Coronary artery (tissue), 2 donors: ENCODE results near the gene TUBGCP2.

Experiments used
- DNase-seq: peaks from one replicate; pipeline ENCODE4 v3.0.0-alpha.2; 2017; ENCODE audit warnings: low spot score
- H3K27ac ChIP-seq, 2 donors: fragments of 200-600 bp; sonication (generic); one replicate each; pipeline ENCODE4 v1.5.1; 2016 to 2019
- H3K4me3 ChIP-seq: fragments of 200-600 bp; sonication (generic); 2 replicates; pipeline ENCODE4 v1.5.1; 2016; ENCODE audit warnings: mild to moderate bottlenecking, moderate library complexity
- TF ChIP-seq, protein P1 (sequence below): fragments of 200-600 bp; sonication (generic); IDR thresholded peaks from one replicate; pipeline ENCODE4 v1.5.1; 2019; ENCODE audit warnings: antibody characterized with exemption

The TUBGCP2 gene

DNA sequence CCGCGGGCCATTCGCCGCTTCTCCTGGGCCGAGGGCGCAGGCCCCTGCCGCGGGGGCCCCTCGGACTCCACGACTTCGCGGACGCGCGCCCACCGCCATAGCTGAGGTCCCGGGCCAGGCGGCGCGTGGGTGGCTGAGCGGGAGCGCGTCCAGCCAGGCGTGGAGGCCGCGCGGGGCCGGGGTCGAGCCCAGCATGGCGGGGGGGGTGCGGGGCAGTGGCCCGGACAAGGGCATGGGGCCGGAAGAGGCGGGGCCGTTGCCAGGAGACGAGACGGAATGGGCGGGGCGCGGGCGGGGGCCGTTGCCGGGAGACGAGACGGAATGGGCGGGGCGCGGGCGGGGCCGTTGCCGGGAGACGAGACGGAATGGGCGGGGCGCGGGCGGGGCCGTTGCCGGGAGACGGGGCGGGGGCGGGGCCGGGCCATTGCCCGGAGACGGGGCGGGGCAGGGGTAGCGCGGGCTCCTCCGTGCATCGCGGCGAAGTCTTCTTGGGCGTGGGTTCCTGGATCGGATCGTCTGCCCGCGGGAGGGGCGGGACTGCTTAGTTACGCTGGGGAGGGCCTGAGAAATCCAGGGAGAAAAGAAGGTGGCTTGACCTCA, 46.8 kb downstream of the TUBGCP2 start:
- TF ChIP-seq, protein P1, sequence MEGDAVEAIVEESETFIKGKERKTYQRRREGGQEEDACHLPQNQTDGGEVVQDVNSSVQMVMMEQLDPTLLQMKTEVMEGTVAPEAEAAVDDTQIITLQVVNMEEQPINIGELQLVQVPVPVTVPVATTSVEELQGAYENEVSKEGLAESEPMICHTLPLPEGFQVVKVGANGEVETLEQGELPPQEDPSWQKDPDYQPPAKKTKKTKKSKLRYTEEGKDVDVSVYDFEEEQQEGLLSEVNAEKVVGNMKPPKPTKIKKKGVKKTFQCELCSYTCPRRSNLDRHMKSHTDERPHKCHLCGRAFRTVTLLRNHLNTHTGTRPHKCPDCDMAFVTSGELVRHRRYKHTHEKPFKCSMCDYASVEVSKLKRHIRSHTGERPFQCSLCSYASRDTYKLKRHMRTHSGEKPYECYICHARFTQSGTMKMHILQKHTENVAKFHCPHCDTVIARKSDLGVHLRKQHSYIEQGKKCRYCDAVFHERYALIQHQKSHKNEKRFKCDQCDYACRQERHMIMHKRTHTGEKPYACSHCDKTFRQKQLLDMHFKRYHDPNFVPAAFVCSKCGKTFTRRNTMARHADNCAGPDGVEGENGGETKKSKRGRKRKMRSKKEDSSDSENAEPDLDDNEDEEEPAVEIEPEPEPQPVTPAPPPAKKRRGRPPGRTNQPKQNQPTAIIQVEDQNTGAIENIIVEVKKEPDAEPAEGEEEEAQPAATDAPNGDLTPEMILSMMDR = no peak
- peak; percentile 87 for DNase-seq

DNA sequence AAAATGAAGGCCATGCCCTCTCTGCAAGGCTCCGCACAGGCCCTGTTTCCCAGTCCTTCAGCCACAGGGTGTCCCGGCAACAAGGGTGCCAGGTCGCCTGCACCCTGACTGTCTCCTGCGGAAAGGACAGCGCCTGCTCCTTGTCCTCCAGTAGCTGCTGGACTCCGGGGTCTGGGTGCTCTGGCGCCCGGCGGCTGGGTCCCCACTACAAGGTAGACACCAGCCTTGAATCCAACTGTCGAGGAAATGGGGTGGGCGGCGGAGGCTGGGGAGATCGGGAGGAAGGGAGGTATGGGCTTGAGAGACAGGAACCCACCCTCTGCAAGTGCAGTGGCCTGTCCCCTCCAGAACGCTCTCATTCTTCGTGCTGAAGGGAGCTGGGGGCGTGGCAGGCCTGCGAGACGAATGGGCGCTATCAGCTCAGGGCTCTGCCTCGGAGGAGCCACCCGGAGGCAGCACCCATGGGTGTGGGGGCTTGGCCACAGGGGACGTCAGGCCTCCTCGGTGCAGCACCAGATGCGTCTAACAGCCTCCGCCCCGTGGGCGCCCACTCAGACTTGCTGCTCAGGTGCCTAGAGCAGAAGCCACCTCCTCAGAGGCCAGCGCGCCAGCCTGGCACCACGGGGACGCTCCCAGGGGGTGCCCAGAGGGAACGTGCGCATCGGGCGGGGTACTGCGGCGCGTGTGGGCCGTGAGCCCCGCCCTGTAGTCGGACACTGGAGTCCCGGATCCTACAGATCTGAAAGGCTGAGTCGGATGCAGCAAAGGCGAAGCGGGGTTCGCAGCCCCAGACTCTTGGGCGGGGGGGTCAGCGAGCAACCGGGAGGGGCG, 47.6 kb downstream of the TUBGCP2 start:
- TF ChIP-seq, protein P1 = no peak
- DNase-seq = peak; percentile 84
- Histone ChIP-seq H3K4me3 (peak overlapping the region; percentile 87), H3K27ac (peak overlapping the region; percentile 84 to 90)

More for the DNA sequence above, 46.8 kb downstream of the TUBGCP2 start:
- H3K27ac ChIP-seq = peak overlapping the region; percentile 84 to 90
- peak overlapping the region; percentile 87 for H3K4me3 ChIP-seq

DNA sequence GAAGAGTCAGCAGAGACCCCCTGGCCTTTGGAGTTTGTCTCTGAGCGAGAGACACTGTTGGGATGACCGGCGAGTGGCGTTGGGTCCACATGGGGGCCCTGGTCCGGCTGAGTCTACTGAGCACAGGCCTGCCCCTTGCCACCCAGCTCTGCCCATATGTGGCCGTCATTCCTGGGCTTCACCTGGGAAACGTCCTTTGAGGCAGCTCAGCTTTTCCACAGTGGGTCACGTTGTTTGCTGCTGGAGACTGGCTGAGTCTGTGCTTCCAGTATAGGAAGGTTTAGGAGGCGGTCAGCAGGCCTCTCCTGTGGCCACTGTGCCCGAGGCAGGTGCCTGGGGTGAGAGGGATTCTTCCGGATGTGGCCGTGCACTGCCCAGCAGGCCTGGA, 49.1 kb downstream of the TUBGCP2 start:
- TF ChIP-seq, protein P1 = no peak
- DNase-seq = no peak
- Histone ChIP-seq H3K27ac (peak overlapping the region in 1 of 2 donors; percentile 82), H3K4me3 (no peak overlapping the region)

DNA sequence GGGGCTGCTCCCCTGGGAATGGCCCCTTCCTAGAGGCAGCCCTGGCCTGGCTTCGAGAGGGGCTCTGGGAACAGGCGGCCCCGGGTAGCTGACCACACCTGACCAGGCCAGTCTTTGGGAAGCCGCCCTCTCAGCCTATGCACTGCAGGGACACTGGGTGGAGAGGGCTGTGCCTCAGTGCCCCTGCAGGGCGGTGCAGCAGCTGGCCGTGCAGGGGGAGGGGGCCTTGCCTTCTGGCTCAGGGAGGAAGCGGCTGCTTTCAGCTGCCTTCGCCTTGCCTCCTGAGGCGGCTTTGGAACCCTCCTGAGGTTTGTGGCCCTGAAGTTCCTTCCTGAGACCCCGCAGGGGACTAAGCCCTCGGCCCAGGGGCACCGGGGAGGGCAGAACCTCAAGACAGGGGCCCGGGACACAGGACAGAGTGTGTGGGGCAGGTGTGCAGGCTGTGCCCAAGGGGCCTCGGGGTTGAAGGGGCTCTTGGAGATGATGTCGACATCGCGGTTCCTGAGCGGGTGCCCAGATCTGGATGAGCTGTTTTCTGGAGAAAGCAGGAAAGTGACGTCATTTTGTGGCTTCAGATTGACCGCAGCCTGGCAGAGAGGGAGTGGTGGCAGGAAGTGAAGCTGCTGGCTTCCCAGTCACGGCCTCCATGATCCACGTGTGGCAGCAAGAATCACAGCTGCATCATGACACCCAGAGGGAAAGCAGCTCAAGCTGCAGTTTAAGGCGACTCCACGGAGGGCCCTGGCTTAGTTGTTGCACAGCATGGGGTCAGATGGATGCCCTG, 49.7 kb downstream of the TUBGCP2 start:
- TF ChIP-seq, protein P1 = no peak
- H3K27ac ChIP-seq = peak overlapping the region; percentile 34 to 82
- H3K4me3 ChIP-seq = no peak overlapping the region
- DNase-seq = peak; percentile 90

DNA sequence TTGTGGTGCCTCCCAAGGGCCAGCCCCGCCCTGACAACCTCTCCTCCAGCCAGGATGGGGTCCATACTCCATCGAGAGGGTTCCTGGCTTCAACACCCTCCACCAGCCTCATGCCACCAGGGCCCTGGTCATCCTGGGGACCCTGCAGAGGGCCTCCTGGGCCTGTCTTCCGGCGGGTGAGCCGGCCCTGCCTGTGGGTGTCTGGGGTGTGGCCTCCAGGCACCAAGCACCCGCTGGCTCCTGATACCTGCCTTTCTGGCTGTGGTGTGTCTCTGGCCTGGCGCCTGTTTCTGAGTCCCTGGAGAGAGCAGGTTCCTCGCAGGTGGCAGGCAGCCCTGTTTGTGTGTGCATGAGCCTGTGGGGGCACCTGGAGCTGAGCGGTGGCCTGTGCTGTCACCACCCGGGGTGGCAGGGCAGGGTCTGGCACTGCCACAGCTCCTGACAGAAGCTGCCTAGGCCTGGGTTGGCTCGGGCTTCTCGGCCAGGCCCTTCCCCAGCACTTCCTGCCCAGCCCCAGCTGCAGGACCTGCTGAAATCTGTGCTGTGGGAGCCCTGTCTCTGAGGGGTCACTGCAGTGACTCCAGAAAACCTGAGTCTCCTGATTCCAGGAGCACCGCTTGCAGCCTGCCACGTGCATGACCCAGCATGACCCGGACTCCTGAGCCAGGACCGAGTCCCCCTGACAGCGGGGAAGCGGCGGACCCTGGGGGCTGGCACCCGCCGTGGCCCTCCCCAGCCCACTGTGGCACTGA, 50.4 kb downstream of the TUBGCP2 start:
- Histone ChIP-seq H3K4me3 (no peak overlapping the region), H3K27ac (peak overlapping the region; percentile 34 to 82)
- DNase-seq = no peak

DNA sequence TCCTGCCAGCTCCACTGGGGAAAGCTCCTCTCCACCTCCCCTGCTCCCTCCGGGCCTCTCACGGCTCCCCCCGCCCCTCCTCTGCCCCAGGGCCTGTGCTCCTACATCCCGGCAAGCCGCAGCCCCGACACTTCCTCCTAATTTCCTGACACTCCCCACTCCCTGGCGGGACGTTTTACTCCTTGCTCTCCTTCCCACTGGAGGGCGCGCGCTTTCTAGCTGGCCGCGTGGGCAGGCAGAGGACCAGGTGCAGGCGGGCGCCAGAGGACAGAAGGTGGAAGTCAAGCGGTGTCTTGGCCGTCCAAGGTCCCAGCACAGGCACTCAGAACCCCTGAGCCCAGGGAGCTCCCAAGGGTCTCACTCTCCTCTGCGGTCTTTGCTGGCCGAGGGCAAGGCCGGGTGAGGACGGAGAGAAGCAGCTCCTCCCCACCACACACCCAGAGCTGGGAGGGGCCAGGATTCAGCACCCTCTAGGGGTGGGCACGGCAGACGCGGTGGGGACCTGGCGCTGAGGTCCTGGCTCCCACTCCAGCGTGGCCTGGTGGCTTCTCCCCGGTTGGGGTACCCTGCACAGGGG, 51.1 kb downstream of the TUBGCP2 start:
- TF ChIP-seq, protein P1 = no peak
- Histone ChIP-seq H3K27ac (peak overlapping the region; percentile 19 to 82), H3K4me3 (peak overlapping the region; percentile 54)
- no peak for DNase-seq

More for the DNA sequence above, 50.4 kb downstream of the TUBGCP2 start:
- TF ChIP-seq, protein P1 = no peak
